Naive thymus-derived CD8-positive, alpha-beta T cell (primary cell): ENCODE data around the gene SLC5A10. TPM values are rescaled to one million over a fixed set of nuclear protein-coding genes. Genes with fewer than 3 reads are reported as not detected.
"Not testable (repeated sequence)": the region's sequence is repeated elsewhere in the genome, so short reads cannot be mapped to it uniquely, and the experiment has no call there.

Experiments
- ATAC-seq, 2 donors: fragments of 150-1000 bp; cut with Tn5 transposase in 1 of 2; sonication (Bioruptor Pico), chemical (Tn5 transposase) in 1 of 2; 1 replicate in 1 of 2; 2 replicates in 1 of 2; pipeline ENCODE4 v1.10.0; 2021; ENCODE audit warnings: mild to moderate bottlenecking in 2 of 2, moderate library complexity in 2 of 2
- POLR2A ChIA-PET: fragments of 350-600 bp; sonication (Branson Sonifier 250); formaldehyde crosslinking; loops from one replicate; lab custom pipeline; 2021; ENCODE audit warnings: antibody characterized with exemption; lab: Charles Lee
- DNase-seq, 10 donors: peaks; one replicate each; pipeline versions ENCODE4 v3.0.0 to v3.0.0-alpha.2; 2020 to 2022
- H3K27ac Mint-ChIP-seq, 10 donors: one replicate each; pipeline ENCODE4 v1.8.0; 2020 to 2022; ENCODE audit warnings: mild to moderate bottlenecking in 10 of 10, mixed read lengths in 10 of 10, moderate library complexity in 4 of 10, inconsistent platforms in 1 of 10
- H3K27me3 Mint-ChIP-seq, 5 donors: one replicate each; pipeline ENCODE4 v1.8.0; 2021 to 2022; ENCODE audit warnings: mixed read lengths in 5 of 5
- H3K36me3 Mint-ChIP-seq, 3 donors: one replicate each; pipeline ENCODE4 v1.8.0; 2020 to 2022; ENCODE audit warnings: mixed read lengths in 3 of 3, mild to moderate bottlenecking in 2 of 3, inconsistent platforms in 1 of 3
- H3K4me1 Mint-ChIP-seq, 4 donors: one replicate each; pipeline ENCODE4 v1.8.0; 2021 to 2022; ENCODE audit warnings: mixed read lengths in 4 of 4
- H3K4me3 Mint-ChIP-seq, 10 donors: one replicate each; pipeline ENCODE4 v1.8.0; 2020 to 2022; ENCODE audit warnings: mild to moderate bottlenecking in 10 of 10, mixed read lengths in 10 of 10, moderate library complexity in 6 of 10, inconsistent platforms in 1 of 10
- H3K9me3 Mint-ChIP-seq, 9 donors: one replicate each; pipeline ENCODE4 v1.8.0; 2020 to 2022; ENCODE audit warnings: mixed read lengths in 9 of 9, mild to moderate bottlenecking in 3 of 9, inconsistent platforms in 1 of 9, moderate library complexity in 1 of 9
- polyA plus RNA-seq, 3 donors: library from polyadenylated mRNA; unstranded; fragments of 300-500 nt; fragmentation: Illumina TruSeq; gene quantifications; one replicate each; pipeline ENCODE4 v1.2.3, GENCODE V29; 2021
- total RNA-seq, 8 experiments: library from RNA in 2 of 8; stranded (reverse) in 2 of 8; gene quantifications; one replicate each; pipeline ENCODE4 v1.2.3 and lab custom pipeline; 2021 to 2026

SLC5A10 gene
- total and polyA plus RNA-seq, 5 experiments from 2014 or later = 0.06 to 0.25 (median 0.09) TPM; not detected in 2

DNA sequence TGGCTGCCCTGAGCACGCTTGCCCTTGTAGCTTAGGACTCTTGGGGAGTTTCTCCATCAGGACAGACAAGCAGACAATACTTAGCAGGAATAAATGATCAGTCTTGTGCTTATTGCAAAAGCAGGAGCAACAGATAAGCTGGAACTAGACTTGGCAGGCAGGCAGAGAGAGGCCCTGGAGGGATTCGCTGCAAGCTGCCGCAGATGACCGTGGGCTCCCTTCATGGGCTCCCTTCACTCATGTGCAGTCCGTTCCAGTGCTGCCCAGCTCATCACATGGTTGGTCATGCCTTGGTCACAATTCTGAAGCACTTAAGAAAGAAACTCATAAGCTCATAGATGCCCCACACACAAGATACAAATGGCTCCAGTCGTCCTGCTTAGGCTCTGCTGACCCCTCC lies 2.4 kb upstream of the SLC5A10 start:
- POLR2A ChIA-PET = interaction anchor here (0.6 kb wide), 1 partner anchor 23 kb away, joined by 3 read pairs; no protein-coding TSS in a partner anchor
- H3K4me3 Mint-ChIP-seq = no peak overlapping the region

DNA sequence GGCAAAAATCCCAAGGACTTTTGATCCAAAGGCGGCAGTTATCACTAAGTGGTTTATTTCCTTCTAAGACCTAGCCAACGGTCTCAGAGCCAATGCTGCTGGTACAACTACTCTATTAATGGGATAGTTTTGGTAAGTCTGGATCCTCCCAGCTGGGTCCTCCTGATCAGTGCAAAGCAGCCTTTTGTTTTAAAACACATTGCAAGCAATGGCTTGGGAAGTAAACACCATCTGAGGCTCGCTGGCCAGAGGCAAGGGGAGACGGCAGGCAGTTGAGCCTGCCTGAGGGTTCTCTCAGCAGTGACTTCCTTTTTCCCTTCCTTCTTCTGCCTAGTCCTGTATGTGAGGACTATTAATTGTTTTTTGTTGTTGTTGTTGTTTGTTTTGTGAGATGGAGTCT lies 1.6 kb upstream of the SLC5A10 start:
- Mint-ChIP-seq H3K27me3 (peaks cover 0 to 1% (median 0%) of the 10 kb centered on the region in 5 donors), H3K27ac (peak overlapping the region in 2 of 10 donors; percentile 47 to 76), H3K9me3 (no peaks in the 10 kb centered on the region)

More for the DNA sequence above, 2.4 kb upstream of the SLC5A10 start:
- H3K27ac Mint-ChIP-seq = peak overlapping the region in 1 of 10 donors; percentile 3
- peaks cover 15 to 49% (median 27%) of the 10 kb centered on the region in 4 donors for H3K4me1 Mint-ChIP-seq
- H3K36me3 Mint-ChIP-seq = no peaks in the 10 kb centered on the region
- H3K27me3 Mint-ChIP-seq = peaks cover 0 to 1% (median 0%) of the 10 kb centered on the region in 5 donors
- DNase-seq (no peak), ATAC-seq (no peak)
- H3K9me3 Mint-ChIP-seq = no peaks in the 10 kb centered on the region

DNA sequence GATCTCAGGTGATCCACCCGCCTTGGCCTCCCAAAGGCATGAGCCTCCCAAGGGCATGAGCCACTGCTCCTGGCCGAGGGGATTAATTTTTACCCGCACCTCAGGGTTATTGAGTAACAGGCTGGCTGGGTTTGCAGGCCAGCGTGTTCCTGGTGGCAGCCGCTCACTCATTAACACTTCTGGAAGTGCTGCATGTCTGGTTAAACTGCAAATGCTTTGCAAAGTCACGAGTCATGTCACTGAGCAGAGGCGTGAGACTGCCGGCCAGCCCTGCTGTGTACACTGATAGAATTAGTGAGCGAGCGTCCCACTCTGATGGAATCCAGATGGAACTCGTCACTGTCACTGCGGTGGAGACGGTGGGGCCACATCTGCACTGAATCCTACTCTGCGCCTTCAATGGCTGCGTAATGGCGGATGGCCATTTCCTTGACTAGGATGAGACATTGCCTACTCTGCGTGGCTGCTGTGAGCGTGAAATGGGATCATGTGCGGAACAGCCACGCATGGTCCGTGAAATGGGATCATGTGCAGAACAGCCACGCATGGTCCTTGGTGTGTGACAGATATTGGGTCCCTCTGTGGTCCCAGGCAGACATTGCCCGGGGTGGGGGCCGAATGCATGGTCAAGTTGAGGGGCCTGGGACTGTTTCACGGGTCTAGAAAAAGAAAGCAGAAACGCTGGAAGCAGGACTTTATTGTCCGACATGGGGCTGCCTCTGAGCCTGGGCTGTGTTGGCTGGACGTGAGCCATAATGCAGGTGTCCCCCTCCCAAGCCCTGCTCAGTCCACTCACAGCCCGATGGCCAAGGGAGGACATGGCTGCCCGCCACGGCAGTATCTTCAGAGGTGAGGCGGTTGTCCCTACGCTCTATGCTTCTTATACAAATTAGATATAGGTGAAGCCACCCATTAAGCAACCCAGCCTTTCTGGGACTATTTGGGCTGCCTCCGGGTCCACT lies 740 bp upstream of the SLC5A10 start:
- no peaks in the 10 kb centered on the region for H3K27me3 Mint-ChIP-seq
- no peaks in the 10 kb centered on the region for H3K9me3 Mint-ChIP-seq
- DNase-seq (no peak), ATAC-seq (no peak)
- peak overlapping the region in 2 of 10 donors; percentile 22 to 76 for H3K27ac Mint-ChIP-seq
- no peak overlapping the region for H3K4me3 Mint-ChIP-seq
- H3K36me3 Mint-ChIP-seq = no peaks in the 10 kb centered on the region
- H3K4me1 Mint-ChIP-seq = peaks cover 17 to 51% (median 34%) of the 10 kb centered on the region in 4 donors
- POLR2A ChIA-PET = no interaction called here

More for the DNA sequence above, 1.6 kb upstream of the SLC5A10 start:
- Mint-ChIP-seq H3K4me1 (peaks cover 17 to 51% (median 31%) of the 10 kb centered on the region in 4 donors), H3K4me3 (no peak overlapping the region), H3K36me3 (no peaks in the 10 kb centered on the region)
- ATAC-seq (no peak), DNase-seq (no peak)
- POLR2A ChIA-PET = no interaction called here

DNA sequence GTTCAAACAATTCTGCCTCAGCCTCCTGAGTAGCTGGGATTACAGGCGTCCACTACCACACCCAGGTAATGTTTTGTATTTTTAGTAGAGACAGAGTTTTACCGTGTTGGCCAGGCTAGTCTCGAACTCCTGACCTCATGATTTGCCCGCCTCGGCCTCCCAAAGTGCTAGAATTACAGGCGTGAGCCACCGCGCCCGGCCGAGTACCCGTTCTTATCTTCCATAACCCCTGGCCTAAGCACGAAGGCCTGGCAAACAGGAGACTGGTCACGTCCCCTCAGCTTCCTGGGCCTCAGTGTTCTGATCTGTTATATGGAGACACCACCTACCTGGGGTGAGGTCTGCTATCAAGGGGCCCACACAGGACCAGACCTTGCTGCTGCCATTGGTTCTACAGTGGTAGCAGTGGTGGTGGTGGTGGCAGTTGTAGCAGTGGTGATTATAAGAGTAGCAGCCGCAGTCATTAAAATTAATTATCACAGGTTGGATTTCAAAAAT lies 1.3 kb downstream of the SLC5A10 start:
- ATAC-seq (no peak), DNase-seq (no peak)
- H3K27me3 Mint-ChIP-seq = no peaks in the 10 kb centered on the region
- H3K27ac Mint-ChIP-seq = peak overlapping the region in 2 of 10 donors; percentile 36 to 71
- H3K9me3 Mint-ChIP-seq = no peaks in the 10 kb centered on the region
- no peaks in the 10 kb centered on the region for H3K36me3 Mint-ChIP-seq
- H3K4me3 Mint-ChIP-seq = no peak overlapping the region
- peaks cover 14 to 55% (median 41%) of the 10 kb centered on the region in 4 donors for H3K4me1 Mint-ChIP-seq
- POLR2A ChIA-PET = interaction anchor here (0.7 kb wide), 2 partner anchors 22 to 836 kb away, joined by 3 to 7 read pairs; no protein-coding TSS in a partner anchor

DNA sequence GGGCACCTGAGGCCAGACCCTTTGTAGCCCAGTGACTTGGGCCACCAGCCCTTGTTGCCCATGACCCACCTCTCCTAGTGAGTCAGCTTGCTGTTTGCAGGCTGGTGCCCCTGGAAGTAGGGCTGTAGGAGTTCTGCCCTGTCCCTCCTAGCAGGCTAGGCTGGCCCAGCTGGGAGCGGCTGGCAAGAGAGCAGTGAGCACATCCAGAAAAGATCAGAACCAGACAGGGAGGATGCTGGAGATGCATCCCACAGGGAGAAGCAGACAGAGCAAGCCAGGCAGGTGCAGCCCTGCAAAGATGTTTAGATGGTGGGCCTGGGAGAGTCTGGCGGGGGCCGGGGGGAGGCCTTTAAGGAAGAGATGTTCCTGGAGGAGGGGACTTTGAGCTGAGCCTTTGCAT lies 2.4 kb downstream of the SLC5A10 start:
- Mint-ChIP-seq H3K27ac (peak overlapping the region in 9 of 10 donors; percentile 47 to 90 (median 79)), H3K36me3 (no peaks in the 10 kb centered on the region), H3K4me1 (peaks cover 14 to 65% (median 42%) of the 10 kb centered on the region in 4 donors), H3K9me3 (no peaks in the 10 kb centered on the region), H3K4me3 (peak overlapping the region in 8 of 10 donors; percentile 14 to 79 (median 66)), H3K27me3 (no peaks in the 10 kb centered on the region)
- POLR2A ChIA-PET = interaction anchor here (1.5 to 1.6 kb wide), 2 partner anchors 28 to 97 kb away, joined by 6 to 7 read pairs; partner anchors contain the start of gene PRPSAP2
- DNase-seq = no peak
- ATAC-seq = no peak

DNA sequence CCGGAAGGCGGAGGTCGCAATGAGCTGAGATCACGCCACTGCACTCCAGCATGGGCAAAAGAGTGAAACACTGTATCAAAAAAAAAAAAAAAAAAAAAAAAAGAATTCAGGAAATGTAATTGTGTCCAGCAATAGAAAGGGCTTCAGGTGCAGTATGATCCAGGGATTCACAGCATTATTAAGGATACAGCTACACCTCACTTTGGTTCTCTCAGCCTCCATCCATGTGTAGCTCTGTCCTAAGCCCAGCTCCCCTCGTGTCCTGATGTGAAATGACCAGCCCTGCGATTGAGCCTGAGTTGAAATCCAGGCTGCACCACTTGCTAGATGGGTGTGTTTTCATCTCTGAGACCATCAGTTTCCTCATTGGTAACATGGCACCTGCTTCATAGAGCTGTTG lies 3.0 kb downstream of the SLC5A10 start:
- no peak for ATAC-seq
- no peak for DNase-seq
- Mint-ChIP-seq H3K27me3 (no peaks in the 10 kb centered on the region), H3K9me3 (no peaks in the 10 kb centered on the region), H3K4me1 (peaks cover 15 to 67% (median 40%) of the 10 kb centered on the region in 4 donors), H3K36me3 (no peaks in the 10 kb centered on the region), H3K27ac (peak overlapping the region; percentile 51 to 96 (median 88)), H3K4me3 (peak overlapping the region; percentile 60 to 85 (median 74))
- POLR2A ChIA-PET = interaction anchor here (0.7 to 1.6 kb wide), 11 partner anchors 12 to 99 kb away, joined by 3 to 7 read pairs (median 4); partner anchors contain the start of gene PRPSAP2

DNA sequence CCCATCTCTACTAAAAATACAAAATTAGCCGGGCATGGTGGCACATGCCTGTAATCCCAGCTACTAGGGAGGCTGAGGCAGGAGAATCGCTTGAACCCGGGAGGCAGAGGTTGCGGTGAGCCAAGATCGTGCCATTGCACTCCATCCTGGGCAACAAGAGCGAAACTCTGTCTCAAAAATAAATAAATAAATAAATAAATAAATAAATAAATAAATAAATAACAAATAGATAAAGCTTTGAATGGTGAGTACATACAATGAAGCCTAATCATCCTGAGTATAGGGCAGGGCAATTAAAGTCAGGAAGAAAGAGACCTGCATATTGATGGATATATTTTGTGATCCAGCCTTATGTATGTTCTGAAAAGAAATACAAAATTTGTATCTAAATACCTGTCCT lies 4.1 kb downstream of the SLC5A10 start:
- ATAC-seq, H3K27me3 Mint-ChIP-seq, H3K9me3 Mint-ChIP-seq, H3K36me3 Mint-ChIP-seq, DNase-seq: not testable (repeated sequence)
- Mint-ChIP-seq H3K27ac (peak overlapping the region in 9 of 10 donors; percentile 51 to 96 (median 87)), H3K4me3 (peak overlapping the region in 5 of 10 donors; percentile 62 to 85 (median 73)), H3K4me1 (peaks cover 20 to 69% (median 44%) of the 10 kb centered on the region in 4 donors)
- POLR2A ChIA-PET = interaction anchor here (0.6 to 1.6 kb wide), 11 partner anchors 13 to 107 kb away, joined by 3 to 8 read pairs (median 4); partner anchors contain the start of gene PRPSAP2

DNA sequence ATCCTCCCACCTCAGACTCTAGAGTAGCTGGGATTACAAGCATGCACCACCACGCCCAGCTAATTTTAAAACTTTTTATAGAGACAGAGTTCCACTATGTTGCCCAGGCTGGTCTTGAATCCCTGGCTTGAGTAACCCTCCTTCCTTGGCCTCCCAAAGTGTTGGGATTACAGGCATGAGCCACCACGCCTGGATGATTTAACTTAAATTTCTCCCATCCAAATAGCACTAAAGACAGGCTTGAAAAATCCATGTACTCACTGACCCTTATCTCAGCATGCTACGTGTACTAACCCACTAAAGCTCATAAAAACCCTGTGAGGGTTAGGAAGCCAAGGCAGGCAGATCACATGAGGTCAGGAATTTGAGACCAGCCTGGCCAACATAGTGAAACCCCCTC lies 4.6 kb downstream of the SLC5A10 start:
- Mint-ChIP-seq H3K9me3 (no peaks in the 10 kb centered on the region), H3K4me3 (peak overlapping the region in 3 of 10 donors; percentile 22 to 58 (median 22)), H3K36me3 (no peaks in the 10 kb centered on the region), H3K27me3 (no peaks in the 10 kb centered on the region), H3K4me1 (peaks cover 20 to 68% (median 45%) of the 10 kb centered on the region in 4 donors), H3K27ac (peak overlapping the region in 4 of 10 donors; percentile 15 to 73 (median 28))
- POLR2A ChIA-PET = interaction anchor here (0.7 to 1.4 kb wide), 3 partner anchors 24 to 62 kb away, joined by 4 to 7 read pairs (median 6); no protein-coding TSS in a partner anchor
- DNase-seq (no peak), ATAC-seq (no peak)

DNA sequence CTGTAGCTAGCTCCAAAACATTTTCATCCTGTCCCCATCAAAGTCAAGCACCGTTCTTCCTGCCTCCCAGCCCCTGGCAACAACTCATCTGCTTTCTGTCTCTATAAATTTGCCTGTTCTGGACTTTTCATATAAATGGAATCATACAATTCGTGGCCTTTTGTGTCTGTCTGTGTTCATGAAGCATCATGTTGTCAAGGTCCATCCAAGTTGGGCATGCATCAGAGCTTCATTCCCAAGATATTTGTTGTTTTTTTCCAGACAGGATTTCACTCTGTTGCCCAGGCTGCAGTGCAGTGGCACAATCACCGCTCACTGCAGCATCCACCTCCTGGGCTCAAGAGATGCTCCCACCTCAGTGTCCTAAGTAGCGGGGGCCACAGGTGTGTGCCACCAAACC lies 5.9 kb downstream of the SLC5A10 start:
- peak overlapping the region in 4 of 10 donors; percentile 27 to 67 (median 39) for H3K27ac Mint-ChIP-seq
- POLR2A ChIA-PET = no interaction called here
- peaks cover 22 to 67% (median 45%) of the 10 kb centered on the region in 4 donors for H3K4me1 Mint-ChIP-seq
- H3K4me3 Mint-ChIP-seq = peak overlapping the region in 3 of 10 donors; percentile 3 to 50 (median 31)
- peak in 1 of 10 donors; percentile 30 for DNase-seq
- no peak for ATAC-seq
- no peaks in the 10 kb centered on the region for H3K9me3 Mint-ChIP-seq
- no peaks in the 10 kb centered on the region for H3K27me3 Mint-ChIP-seq
- H3K36me3 Mint-ChIP-seq = no peaks in the 10 kb centered on the region

DNA sequence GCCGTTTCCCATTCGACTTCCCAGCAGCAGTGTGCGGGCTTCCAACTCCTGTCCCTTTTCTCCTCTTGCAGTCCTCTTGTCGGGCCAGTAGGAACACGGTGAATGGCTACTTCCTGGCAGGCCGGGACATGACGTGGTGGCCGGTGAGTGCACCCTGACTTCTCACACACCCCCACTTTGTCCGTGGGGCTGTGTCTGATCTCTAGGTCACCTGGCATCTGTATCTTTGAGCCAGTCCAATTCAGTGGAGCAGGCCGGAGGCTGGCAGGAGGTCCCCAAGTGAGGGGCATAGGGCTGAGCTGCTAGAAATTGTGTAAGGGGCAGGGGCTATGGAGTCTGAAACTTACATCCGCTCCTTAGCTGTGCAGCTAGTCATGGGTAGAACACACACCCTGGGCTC lies 6.6 kb downstream of the SLC5A10 start:
- DNase-seq (peak in 1 of 10 donors; percentile 53), ATAC-seq (no peak)
- no peak overlapping the region for H3K4me3 Mint-ChIP-seq
- POLR2A ChIA-PET = interaction anchor here (0.6 kb wide), 1 partner anchor 32 kb away, joined by 3 read pairs; no protein-coding TSS in a partner anchor
- H3K4me1 Mint-ChIP-seq = peaks cover 22 to 62% (median 41%) of the 10 kb centered on the region in 4 donors
- H3K27me3 Mint-ChIP-seq = no peaks in the 10 kb centered on the region
- H3K27ac Mint-ChIP-seq = peak overlapping the region in 5 of 10 donors; percentile 37 to 74 (median 47)
- no peaks in the 10 kb centered on the region for H3K9me3 Mint-ChIP-seq
- H3K36me3 Mint-ChIP-seq = no peaks in the 10 kb centered on the region

DNA sequence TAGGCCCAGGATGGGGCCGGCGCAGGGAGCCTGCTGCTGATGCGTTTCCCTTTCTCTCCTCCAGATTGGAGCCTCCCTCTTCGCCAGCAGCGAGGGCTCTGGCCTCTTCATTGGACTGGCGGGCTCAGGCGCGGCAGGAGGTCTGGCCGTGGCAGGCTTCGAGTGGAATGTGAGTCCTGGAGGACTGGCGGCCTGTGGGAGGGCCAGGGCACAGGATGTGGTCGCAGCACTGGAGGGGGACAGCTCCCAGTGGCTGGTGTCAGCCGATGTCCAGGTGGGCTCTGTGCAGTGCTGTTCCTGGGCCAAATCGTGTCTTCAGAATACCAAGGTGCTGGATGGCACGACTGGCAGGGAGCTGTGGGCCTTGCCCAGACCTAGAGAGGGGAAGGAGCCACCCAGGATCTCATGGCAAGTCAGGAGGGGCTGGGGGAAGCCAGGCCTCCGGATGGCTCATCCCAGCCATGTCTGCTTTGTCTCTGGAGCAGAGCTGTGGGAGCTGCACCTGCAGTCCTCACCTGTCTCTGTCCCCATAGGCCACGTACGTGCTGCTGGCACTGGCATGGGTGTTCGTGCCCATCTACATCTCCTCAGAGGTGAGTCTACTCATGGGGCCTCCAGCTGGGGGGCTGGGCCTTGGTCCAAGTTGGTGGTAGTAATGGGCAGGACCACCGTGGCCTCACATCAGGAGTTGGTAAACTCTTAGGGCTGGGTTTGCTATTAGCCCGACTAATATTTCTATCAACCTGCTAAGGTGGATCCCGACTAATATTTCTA lies 7.3 kb downstream of the SLC5A10 start:
- peaks cover 18 to 55% (median 36%) of the 10 kb centered on the region in 4 donors for H3K4me1 Mint-ChIP-seq
- no peaks in the 10 kb centered on the region for H3K9me3 Mint-ChIP-seq
- no peaks in the 10 kb centered on the region for H3K27me3 Mint-ChIP-seq
- peak in 1 of 10 donors; percentile 38 for DNase-seq
- no peak overlapping the region for H3K4me3 Mint-ChIP-seq
- peak overlapping the region in 3 of 10 donors; percentile 11 to 74 (median 29) for H3K27ac Mint-ChIP-seq
- POLR2A ChIA-PET = interaction anchor here (0.6 kb wide), 1 partner anchor 32 kb away, joined by 3 read pairs; no protein-coding TSS in a partner anchor
- no peak for ATAC-seq
- no peaks in the 10 kb centered on the region for H3K36me3 Mint-ChIP-seq
